HTR-8/SVneo (cell line): ENCODE results near the gene STYXL1.

Source experiments
- DNase-seq: peaks from one replicate; pipeline ENCODE4 v3.0.0; 2011; ENCODE audit warnings: low spot score, mixed read lengths; ENCODE audit not compliant: insufficient read length
- FAIRE-seq: peaks from 2 replicates; lab custom pipeline; 2011; peaks lifted over from hg19 to GRCh38; lab: Jason Lieb, UNC

The STYXL1 gene

DNA sequence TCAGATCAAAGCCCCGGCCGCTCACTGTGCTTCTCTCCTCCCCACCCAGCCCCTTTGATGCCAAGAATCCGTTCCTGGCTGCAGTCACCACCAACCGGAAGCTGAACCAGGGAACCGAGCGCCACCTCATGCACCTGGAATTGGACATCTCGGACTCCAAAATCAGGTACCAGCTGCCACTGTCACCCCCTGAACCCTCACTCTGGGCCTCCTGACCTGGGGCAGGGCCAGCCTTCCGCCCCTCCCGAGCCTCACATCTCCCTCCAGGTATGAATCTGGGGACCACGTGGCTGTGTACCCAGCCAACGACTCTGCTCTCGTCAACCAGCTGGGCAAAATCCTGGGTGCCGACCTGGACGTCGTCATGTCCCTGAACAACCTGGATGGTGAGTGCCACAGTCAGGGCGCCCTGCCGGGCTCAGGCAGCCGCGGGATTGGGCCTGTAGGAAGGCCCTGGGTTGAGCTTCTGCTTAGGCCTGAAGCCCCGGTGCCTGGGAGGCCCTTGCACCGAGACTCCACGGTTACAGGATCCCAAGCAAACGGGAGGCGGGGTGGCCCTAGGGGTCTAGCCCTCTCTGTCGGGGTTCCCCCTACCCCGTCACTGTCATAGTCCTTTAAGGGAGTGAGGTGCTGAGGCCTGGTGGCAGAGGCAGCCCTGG lies 64.2 kb downstream of the STYXL1 start:
- FAIRE-seq (no peak), DNase-seq (no peak)

- no peak for FAIRE-seq
- DNase-seq = no peak
Measured at GRCh38 chr7:75982306-75983064, 65.3 kb downstream of the STYXL1 start.

DNA sequence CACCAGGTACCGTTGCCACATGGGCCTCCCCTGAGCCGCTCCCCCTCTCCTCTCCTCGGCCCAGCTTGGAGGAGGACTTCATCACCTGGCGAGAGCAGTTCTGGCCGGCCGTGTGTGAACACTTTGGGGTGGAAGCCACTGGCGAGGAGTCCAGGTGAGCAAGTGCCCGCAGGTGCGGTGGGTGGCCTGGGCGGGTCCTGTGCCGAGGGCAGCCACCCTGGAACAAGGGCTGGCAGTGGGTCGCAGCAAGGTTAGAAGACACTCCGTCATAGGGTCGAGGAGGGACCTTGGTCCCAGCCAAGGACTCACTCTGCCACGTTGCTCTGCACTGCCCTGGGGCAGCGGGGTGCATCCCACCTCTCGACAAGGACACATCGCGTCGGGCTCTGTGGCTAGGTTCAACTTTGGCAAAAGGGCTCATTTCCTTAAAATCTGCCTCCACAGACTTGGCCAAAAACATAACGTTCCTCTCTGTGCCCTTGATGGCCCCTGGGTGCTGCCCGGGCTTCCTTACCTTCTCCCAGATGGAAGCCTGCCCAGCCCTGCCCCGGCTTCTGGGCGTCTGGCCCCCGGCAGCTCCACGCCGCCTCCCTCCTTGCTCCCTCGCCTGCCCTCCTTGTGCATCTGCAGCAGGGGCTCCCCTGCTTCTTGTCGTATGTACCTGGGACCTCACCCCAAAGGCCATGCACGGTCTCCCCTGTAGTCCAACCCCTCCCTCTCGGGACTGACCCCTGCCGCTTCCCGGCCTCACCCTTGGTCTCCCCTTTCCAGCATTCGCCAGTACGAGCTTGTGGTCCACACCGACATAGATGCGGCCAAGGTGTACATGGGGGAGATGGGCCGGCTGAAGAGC lies 66.1 kb downstream of the STYXL1 start:
- FAIRE-seq = no peak

DNA sequence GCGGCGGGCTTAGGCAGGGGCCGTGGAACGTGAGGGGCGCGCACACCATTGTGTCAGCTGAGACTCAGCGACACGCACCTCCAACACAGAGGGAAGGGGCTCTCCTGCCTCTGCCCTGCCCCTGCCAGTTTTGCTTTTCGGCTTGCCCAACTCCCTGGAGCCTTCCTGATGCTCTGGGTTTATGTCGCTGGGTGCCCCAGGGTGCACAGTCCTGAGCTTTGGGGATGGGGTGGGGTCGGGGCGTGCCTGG lies 66.7 kb downstream of the STYXL1 start:
- no peak for DNase-seq
- FAIRE-seq = no peak

More for the DNA sequence above, 66.1 kb downstream of the STYXL1 start:
- DNase-seq = no peak

GRCh38 chr7:75980430-75981202 lies 67.2 kb downstream of the STYXL1 start:
- DNase-seq (no peak), FAIRE-seq (no peak)

DNA sequence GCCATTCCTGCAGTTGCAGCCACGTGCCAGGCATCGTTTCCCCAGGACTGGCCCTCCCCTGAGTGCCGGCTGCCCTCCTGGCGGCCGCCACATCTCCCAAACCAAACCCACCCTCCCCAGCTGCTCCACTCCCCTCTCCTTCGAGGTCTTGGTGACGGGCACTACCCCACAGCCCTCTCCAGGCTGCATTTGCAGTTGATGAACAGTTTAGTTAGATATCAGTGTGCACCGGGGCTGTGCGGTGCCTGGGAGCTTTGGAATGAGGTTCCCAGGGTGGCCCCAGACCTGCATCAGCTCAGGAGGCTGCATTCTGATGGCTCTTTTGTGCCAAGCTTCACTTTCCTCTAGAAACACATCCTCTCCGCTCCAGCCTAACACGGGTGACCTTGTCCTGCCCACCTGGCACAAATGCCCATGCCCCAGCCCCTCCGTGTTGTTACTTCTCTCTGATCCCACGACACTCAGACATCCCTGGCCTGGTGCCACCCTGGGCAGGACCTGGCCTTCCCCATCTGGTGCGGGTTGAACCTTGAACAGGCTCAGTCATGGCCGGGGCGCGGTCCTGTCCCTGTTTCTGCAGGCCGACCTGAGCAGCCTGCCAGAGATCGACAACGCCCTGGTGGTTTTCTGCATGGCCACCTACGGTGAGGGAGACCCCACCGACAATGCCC lies 67.9 kb downstream of the STYXL1 start:
- no peak for FAIRE-seq

GRCh38 chr7:75977743-75978142 lies 70.1 kb downstream of the STYXL1 start:
- no peak for FAIRE-seq
- DNase-seq = no peak

More for the DNA sequence above, 67.9 kb downstream of the STYXL1 start:
- DNase-seq = no peak

GRCh38 chr7:75971961-75972763 lies 75.6 kb downstream of the STYXL1 start:
- FAIRE-seq = no peak
- no peak for DNase-seq

DNA sequence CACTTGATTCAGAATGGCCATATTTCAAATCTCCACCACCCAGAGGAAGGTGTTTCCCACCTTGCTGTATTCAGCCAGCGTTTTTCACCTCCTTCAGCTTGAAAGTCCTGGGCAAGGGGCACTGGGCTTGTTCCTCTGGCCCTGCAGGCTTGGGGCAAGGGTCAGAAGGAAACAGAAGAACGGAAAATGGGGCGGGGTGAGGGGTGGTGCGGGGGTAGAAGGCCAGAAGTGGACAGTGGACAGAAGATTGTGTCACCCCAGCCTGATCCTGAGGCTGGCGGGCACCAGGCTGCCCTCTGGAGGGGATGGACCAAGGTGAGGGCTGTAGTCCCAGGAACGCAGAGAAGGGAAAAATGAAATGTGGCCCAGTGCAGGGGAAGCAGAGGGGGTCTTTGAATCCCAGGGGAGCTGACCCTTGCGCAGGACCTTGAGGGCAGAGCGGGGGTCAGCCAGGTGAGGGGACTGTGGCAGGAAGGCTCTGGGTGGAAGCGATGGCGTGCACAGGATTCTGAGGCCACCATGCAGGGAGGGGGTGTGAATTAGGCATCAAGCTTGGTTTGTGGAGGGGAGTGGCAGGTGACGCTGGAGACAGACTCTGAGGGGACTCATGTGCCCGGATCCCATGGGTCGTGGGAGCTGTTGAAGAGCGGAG lies 76.4 kb downstream of the STYXL1 start:
- DNase-seq (no peak), FAIRE-seq (no peak)

- FAIRE-seq = no peak
Measured at GRCh38 chr7:75969704-75970498, 77.9 kb downstream of the STYXL1 start.

DNA sequence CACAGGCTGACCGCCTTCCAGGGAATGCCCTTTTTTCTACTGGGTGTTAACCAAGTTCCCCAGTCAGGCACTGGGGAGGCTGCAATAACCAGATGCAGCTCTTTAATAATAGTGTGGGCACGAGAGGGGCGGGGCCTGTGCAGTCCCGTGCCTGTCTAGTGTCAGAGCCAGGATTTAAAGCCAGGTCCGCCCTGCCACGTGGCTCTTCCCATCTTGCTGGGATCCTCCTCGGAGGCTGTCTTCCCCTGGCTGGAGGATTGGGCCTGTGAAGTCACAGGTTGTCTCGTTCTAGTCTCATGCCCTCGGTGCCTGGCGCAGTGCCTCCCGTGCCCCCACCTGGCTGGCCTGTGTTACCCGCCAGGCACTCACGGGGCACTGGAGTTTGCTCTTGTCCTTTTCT lies 78.6 kb downstream of the STYXL1 start:
- FAIRE-seq = no peak
- no peak for DNase-seq

More at GRCh38 chr7:75969704-75970498, 77.9 kb downstream of the STYXL1 start:
- no peak for DNase-seq

DNA sequence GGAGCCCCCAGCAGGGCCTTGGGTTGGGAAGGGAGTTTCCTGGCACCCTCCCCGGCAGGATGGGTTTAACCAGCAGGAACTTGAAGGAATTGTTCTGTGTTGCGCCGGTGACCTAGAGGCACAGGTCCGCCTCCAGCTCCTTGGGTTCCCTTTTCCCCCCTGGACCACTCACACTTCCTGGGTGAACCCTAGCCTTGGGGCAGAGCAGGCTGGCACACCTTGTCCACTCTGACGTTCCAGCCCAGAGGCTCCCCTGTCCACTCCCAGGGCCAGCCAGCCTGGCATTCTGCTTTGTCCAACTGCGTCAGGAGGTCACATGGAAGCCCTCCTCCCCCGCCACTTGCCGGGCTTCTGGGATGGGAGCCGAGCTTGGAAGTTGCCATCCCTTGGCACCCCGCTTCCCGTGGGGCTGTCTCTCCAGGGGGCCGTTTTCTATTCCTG lies 79.2 kb downstream of the STYXL1 start:
- FAIRE-seq (no peak), DNase-seq (no peak)

GRCh38 chr7:75968012-75968411 lies 79.8 kb downstream of the STYXL1 start:
- DNase-seq = no peak
- FAIRE-seq = no peak

DNA sequence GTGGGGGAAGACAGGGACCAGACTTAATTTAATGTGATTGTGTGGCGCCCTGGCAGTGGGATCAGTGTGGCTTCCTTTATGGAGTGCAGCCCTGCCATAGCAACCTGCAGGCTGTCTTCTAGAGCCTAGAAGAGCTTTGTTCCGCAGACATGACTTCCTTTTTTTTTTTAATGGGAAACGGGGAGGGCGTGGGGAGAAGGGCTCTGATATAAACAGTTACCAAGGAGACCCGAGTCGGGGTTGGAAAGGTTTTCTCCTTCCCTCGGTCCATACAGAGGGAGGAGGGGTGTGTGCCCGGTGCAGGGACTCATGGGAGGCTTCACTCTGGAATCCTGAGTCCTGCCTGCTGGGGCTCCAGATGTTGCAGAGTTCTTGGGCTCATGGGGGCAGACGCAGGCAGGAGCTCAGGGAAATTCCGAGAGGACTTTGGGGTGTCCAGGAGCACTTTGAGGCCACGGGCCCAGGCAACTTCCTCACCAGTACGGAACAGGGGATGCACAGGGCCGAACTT lies 80.3 kb downstream of the STYXL1 start:
- no peak for DNase-seq
- no peak for FAIRE-seq

DNA sequence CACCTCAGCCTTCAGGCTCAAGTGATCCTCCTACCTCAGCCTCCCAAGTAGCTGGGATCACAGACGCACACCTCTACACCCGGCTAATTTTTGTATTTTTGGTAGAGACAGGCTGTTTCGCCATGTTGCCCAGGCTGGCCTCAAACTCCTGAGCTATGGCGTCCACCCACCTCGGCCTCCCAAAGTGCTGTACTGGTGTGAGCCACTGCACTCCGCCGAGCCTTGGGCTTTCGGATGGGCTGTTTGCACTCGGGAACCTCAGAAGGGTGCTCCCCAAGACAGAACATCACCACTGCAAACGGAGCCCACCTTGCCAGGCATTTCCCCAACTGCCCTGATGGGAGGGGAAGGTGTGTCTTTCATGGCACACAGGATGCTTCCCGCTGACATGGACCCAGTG lies 80.7 kb downstream of the STYXL1 start:
- DNase-seq (no peak), FAIRE-seq (no peak)

DNA sequence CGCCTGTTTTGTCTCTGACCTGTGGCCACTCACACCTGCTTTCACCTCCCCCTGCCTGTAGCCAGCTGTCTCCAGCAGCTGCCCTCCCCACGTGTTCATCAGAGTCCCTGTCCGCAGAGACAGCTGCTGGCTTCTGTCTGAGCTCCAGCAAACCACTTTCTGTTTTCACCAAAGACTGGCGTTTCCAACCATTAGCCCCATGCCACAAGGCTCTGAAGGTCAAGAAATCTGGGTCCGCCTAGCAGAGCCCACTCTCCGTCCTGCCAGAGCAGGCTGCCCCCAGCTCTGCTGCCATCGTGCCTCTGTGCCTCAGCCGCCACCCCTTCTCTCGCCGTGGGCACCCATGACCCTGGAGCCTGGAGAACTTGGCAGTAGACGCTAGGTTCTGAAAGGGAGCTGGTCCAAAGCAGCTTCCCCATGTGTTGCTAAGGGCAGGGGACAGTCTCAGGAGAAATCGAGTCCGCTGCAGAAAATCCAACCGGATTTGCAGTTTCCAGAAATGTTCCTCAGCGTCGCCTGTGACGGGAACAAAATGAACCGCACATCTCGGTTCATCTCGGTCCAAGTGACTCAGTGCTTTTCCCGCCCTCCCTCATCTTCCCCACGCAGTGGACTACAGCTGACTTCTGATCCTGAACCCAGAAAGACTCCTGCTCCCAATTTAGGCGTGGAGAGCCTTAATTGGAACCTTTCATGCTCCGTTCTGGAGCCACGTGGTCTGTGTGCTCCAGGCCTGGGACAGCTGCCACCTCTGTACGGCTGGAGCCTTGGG lies 81.4 kb downstream of the STYXL1 start:
- FAIRE-seq (no peak), DNase-seq (no peak)

DNA sequence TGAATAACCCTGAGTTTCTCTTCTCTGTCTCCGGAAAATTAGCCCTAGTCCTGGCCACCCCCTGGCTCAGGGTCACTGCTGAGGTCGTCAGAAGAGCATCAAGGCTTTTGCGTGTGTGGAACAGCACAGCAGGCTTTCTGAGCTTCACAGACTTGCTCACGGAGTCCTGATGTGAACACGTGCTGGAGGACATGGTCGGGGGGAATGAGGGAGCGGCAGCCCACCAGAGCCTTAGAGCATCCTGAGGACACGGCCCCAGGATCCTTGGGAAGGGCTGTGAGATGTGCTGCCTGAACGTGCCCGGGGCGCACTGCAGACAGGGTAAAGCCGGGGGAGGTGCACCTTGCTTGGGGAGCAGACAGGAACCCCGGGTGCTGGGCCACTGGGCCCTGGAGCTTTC lies 82.2 kb downstream of the STYXL1 start:
- DNase-seq (no peak), FAIRE-seq (no peak)
